ENCODE results near the gene HPSE. TPM values are rescaled to one million over a fixed set of nuclear protein-coding genes. Genes with fewer than 3 reads are reported as not detected.

Gene HPSE
- 0.62 and 2.5 TPM in 2 replicates for total RNA-seq

DNA sequence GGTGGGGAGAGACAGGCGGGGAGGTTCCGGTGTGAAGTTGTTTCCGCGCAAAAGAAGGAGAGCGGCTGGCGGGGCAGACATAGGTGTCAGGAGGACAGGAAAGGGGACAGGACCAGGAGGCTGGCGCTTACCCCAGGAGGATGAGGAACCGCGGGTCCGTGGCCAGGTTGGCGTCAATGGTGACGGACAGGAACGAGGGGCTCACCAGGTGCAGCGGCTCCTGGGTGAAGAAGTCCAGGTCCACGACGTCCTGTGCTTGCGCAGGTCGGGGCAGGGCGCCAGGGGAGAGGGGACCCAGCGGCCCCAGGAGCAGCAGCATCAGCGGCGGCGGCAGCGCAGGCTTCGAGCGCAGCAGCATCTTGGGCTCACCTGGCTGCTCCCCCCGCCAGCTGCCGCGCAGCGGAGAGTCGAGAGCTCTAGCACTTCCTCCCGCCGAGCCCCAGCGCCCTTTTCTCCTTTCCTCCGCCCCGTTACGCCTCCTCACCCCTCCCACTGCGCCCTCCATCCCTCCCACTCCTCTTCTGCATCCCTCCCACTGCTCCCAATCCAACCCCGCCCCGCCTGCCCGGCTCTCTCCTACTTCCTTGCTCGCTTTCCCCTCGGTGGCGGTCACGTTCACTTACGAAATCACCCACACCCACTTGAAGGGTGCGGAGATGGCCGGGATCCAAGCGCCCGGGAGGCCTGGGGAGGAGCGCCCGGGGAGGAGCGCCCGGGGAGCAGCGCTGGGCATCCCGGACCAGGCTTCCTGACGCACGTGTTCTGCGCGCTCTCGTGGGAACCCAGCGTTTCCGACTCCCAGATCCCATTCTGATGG lies at the start of gene HPSE:
TSS of gene HPSE (minus strand) at position 424 of the 817 bp plus-strand sequence. CDS start at position 358, 66 bp downstream.

DNA sequence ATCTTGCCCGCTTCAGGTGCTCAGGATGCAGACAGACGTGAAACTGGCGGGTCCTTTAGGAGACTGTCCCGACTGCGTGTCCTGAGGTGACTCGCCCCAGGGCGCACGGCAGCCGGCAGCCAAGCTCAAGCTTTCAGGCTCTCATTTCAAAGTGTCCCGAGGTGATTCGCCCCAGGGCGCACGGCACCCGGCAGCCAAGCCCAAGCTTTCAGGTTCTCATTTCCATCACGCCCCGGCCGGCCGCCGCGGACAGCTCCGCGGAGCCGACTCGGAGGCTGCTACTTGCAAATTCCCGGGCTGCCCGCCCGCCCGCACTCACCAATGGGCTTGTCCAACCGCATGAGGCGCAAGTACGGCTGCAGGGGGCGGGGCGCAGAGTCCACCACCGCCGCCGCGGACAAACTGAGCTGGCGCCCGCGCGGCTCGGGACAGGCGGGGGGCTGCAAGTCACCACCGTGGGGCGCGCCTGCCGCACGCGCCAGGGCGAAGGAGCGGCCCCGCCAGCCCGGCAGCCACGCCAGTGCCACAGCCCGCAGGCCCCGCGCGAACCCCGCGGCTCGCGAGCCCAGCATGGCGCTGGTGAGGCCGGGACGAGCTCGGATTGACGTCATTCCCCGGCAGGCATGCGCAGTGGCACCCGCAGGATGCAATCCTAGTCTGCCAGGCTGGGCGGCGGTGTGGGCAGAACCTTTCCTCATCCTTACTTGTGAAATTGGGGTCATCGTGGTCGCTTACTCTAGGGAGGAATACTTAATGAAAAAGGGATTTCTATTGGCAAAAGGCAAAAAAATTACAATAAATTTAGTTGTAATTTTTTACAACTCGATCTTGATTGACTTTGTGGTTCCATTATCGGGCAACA lies 50.2 kb downstream of the HPSE start, which contains the start of gene COQ2:
TSS of gene COQ2 (minus strand) at position 606 of the 862 bp plus-strand sequence. CDS start at position 572, 34 bp downstream.

Other genes starting within 250 kb of the HPSE start
- gene PLAC8, start 220.1 kb downstream of the HPSE start, total RNA-seq = not detected in 2 replicates
- gene COQ2, start 50.0 kb downstream of the HPSE start, total RNA-seq = 10.1 and 13.3 TPM in 2 replicates
- gene HELQ, start 121.0 kb upstream of the HPSE start, total RNA-seq = 17.9 and 18.0 TPM in 2 replicates
- 26.7 and 33.1 TPM in 2 replicates for gene MRPS18C, start 121.2 kb upstream of the HPSE start, total RNA-seq
- gene ABRAXAS1, start 150.3 kb upstream of the HPSE start, total RNA-seq = 11.6 and 13.7 TPM in 2 replicates
- gene GPAT3, start 201.3 kb upstream of the HPSE start, total RNA-seq = 1.4 and 5.0 TPM in 2 replicates

Data from aortic smooth muscle cell (primary cell).